CD4-positive, CD25-positive, alpha-beta regulatory T cell (primary cell): Measurements from ENCODE around the gene PPP2R1A. TPM values are rescaled to one million over a fixed set of nuclear protein-coding genes. Genes with fewer than 3 reads are reported as not detected.
"Not testable (repeated sequence)": the region's sequence is repeated elsewhere in the genome, so short reads cannot be mapped to it uniquely, and the experiment has no call there.

Experiments used
- ATAC-seq, 2 donors: fragments of 150-1000 bp; cut with Tn5 transposase; one replicate each; pipeline ENCODE4 v1.10.0; 2021; ENCODE audit warnings: low read depth in 2 of 2, moderate number of reproducible peaks in 2 of 2, moderate library complexity in 1 of 2
- DNase-seq, 3 donors: peaks; one replicate each; pipeline versions ENCODE4 v3.0.0 to v3.0.0-alpha.2; 2012 to 2022; ENCODE audit warnings: mixed read lengths in 1 of 3
- H3K27ac ChIP-seq: one replicate; pipeline ENCODE4 v1.7.0; 2013; ENCODE audit warnings: mild to moderate bottlenecking, low read length; ENCODE audit not compliant: insufficient read depth, poor library complexity, severe bottlenecking
- H3K27me3 ChIP-seq: one replicate; pipeline ENCODE4 v1.7.0; 2013; ENCODE audit warnings: low read length; ENCODE audit not compliant: control insufficient read depth, insufficient read depth
- H3K36me3 ChIP-seq: one replicate; pipeline ENCODE4 v1.7.0; 2013; ENCODE audit warnings: mild to moderate bottlenecking, low read length, moderate library complexity; ENCODE audit not compliant: control insufficient read depth, insufficient read depth
- H3K4me1 ChIP-seq: 2 replicates; pipeline ENCODE4 v1.7.0; 2013; ENCODE audit warnings: mild to moderate bottlenecking, low read length; ENCODE audit not compliant: insufficient read depth, control insufficient read depth, poor library complexity, severe bottlenecking
- H3K4me3 ChIP-seq: one replicate; pipeline ENCODE4 v1.7.0; 2013; ENCODE audit warnings: low read depth, mild to moderate bottlenecking, low read length, moderate library complexity
- H3K9me3 ChIP-seq, 2 experiments: 1 replicate in 1 of 2; 2 replicates in 1 of 2; pipeline ENCODE4 v1.7.0; 2013; ENCODE audit warnings: low read length in 2 of 2, mild to moderate bottlenecking in 1 of 2, moderate library complexity in 1 of 2; ENCODE audit not compliant: control insufficient read depth in 2 of 2
- H3K27ac Mint-ChIP-seq, 3 donors: one replicate each; pipeline ENCODE4 v1.8.0; 2020 to 2022; ENCODE audit warnings: mild to moderate bottlenecking in 3 of 3, mixed read lengths in 3 of 3, moderate library complexity in 2 of 3
- H3K27me3 Mint-ChIP-seq: one replicate; pipeline ENCODE4 v1.8.0; 2022; ENCODE audit warnings: mild to moderate bottlenecking, mixed read lengths
- H3K36me3 Mint-ChIP-seq: one replicate; pipeline ENCODE4 v1.8.0; 2020; ENCODE audit warnings: mixed read lengths
- H3K4me1 Mint-ChIP-seq, 4 donors: one replicate each; pipeline ENCODE4 v1.8.0; 2020 to 2022; ENCODE audit warnings: mixed read lengths in 4 of 4, mild to moderate bottlenecking in 1 of 4
- H3K4me3 Mint-ChIP-seq, 4 donors: one replicate each; pipeline ENCODE4 v1.8.0; 2020 to 2022; ENCODE audit warnings: mild to moderate bottlenecking in 4 of 4, mixed read lengths in 4 of 4, moderate library complexity in 3 of 4
- H3K9me3 Mint-ChIP-seq, 7 donors: one replicate each; pipeline ENCODE4 v1.8.0; 2020 to 2022; ENCODE audit warnings: mixed read lengths in 7 of 7, mild to moderate bottlenecking in 3 of 7, moderate library complexity in 2 of 7
- polyA plus RNA-seq, 4 donors: library from polyadenylated mRNA; unstranded; fragments of 300-500 nt; fragmentation: Illumina TruSeq; gene quantifications; one replicate each; pipeline ENCODE4 v1.2.3, GENCODE V29; 2021
- total RNA-seq: library from RNA; stranded (reverse); gene quantifications from one replicate; pipeline ENCODE4 v1.2.3, GENCODE V29; 2022

Gene PPP2R1A
- total and polyA plus RNA-seq, 5 donors from 2014 or later: 170 to 212 (median 180) TPM

- no peak overlapping the region for H3K4me3 ChIP-seq
- H3K36me3 ChIP-seq: peaks cover 24% of the 10 kb centered on the region
- no peaks in the 10 kb centered on the region for H3K27me3 ChIP-seq
- ATAC-seq (no peak), DNase-seq (no peak)
- H3K4me1 ChIP-seq: no peaks in the 10 kb centered on the region
- H3K27ac Mint-ChIP-seq: peak overlapping the region in 2 of 3 donors; percentile 40 to 72
- H3K4me1 Mint-ChIP-seq: peaks cover 0 to 7% (median 1%) of the 10 kb centered on the region in 4 donors
- no peaks in the 10 kb centered on the region for H3K9me3 Mint-ChIP-seq
- H3K9me3 ChIP-seq: no peaks in the 10 kb centered on the region
- no peak overlapping the region for H3K27ac ChIP-seq
- H3K4me3 Mint-ChIP-seq: no peak overlapping the region
- no peaks in the 10 kb centered on the region for H3K27me3 Mint-ChIP-seq
- peaks cover 16% of the 10 kb centered on the region for H3K36me3 Mint-ChIP-seq
Measured at GRCh38 chr19:52231154-52231910, 41.5 kb downstream of the PPP2R1A start.

- H3K4me1 Mint-ChIP-seq: peaks cover 0 to 7% (median 0%) of the 10 kb centered on the region in 4 donors
- H3K27ac ChIP-seq: no peak overlapping the region
- DNase-seq (no peak), ATAC-seq (no peak)
- no peak overlapping the region for H3K4me3 ChIP-seq
- no peak overlapping the region for H3K27ac Mint-ChIP-seq
- no peaks in the 10 kb centered on the region for H3K9me3 Mint-ChIP-seq
- H3K36me3 ChIP-seq: no peaks in the 10 kb centered on the region
- no peaks in the 10 kb centered on the region for H3K36me3 Mint-ChIP-seq
- no peak overlapping the region for H3K4me3 Mint-ChIP-seq
- no peaks in the 10 kb centered on the region for H3K9me3 ChIP-seq
- H3K27me3 Mint-ChIP-seq: no peaks in the 10 kb centered on the region
- no peaks in the 10 kb centered on the region for H3K4me1 ChIP-seq
- H3K27me3 ChIP-seq: no peaks in the 10 kb centered on the region
Measured at GRCh38 chr19:52234406-52234805, 44.6 kb downstream of the PPP2R1A start.

GRCh38 chr19:52237197-52237596 lies 47.3 kb downstream of the PPP2R1A start:
- Mint-ChIP-seq H3K9me3 (no peaks in the 10 kb centered on the region), H3K27ac (no peak overlapping the region), H3K4me3 (no peak overlapping the region), H3K4me1 (peaks cover 0 to 7% (median 0%) of the 10 kb centered on the region in 4 donors), H3K27me3 (no peaks in the 10 kb centered on the region), H3K36me3 (no peaks in the 10 kb centered on the region)
- no peaks in the 10 kb centered on the region for H3K36me3 ChIP-seq
- ATAC-seq (no peak), DNase-seq (no peak)
- H3K27ac ChIP-seq: no peak overlapping the region
- H3K27me3 ChIP-seq: no peaks in the 10 kb centered on the region
- no peaks in the 10 kb centered on the region for H3K9me3 ChIP-seq
- H3K4me1 ChIP-seq: no peaks in the 10 kb centered on the region
- no peak overlapping the region for H3K4me3 ChIP-seq

GRCh38 chr19:52237771-52238400 lies 48.0 kb downstream of the PPP2R1A start:
- Mint-ChIP-seq H3K9me3 (no peaks in the 10 kb centered on the region), H3K4me3 (no peak overlapping the region), H3K27me3 (no peaks in the 10 kb centered on the region), H3K27ac (no peak overlapping the region), H3K36me3 (no peaks in the 10 kb centered on the region), H3K4me1 (peaks cover 0 to 7% (median 0%) of the 10 kb centered on the region in 4 donors)
- ATAC-seq: peak; percentile 65 to 66
- Histone ChIP-seq H3K4me1 (no peaks in the 10 kb centered on the region), H3K27me3 (no peaks in the 10 kb centered on the region), H3K9me3 (no peaks in the 10 kb centered on the region), H3K27ac (no peak overlapping the region), H3K36me3 (no peaks in the 10 kb centered on the region), H3K4me3 (no peak overlapping the region)
- peak; percentile 36 to 70 (median 43) for DNase-seq

GRCh38 chr19:52244021-52244420 lies 54.2 kb downstream of the PPP2R1A start:
- Histone ChIP-seq H3K4me1 (no peaks in the 10 kb centered on the region), H3K27me3 (no peaks in the 10 kb centered on the region), H3K36me3 (no peaks in the 10 kb centered on the region), H3K9me3 (no peaks in the 10 kb centered on the region), H3K4me3 (no peak overlapping the region), H3K27ac (no peak overlapping the region)
- DNase-seq (no peak), ATAC-seq (no peak)
- Mint-ChIP-seq H3K4me1 (no peaks in the 10 kb centered on the region), H3K27me3 (no peaks in the 10 kb centered on the region), H3K9me3 (no peaks in the 10 kb centered on the region), H3K36me3 (no peaks in the 10 kb centered on the region), H3K27ac (no peak overlapping the region), H3K4me3 (no peak overlapping the region)

GRCh38 chr19:52248241-52248640 lies 58.4 kb downstream of the PPP2R1A start:
- Mint-ChIP-seq H3K9me3 (peaks cover 0 to 4% (median 0%) of the 10 kb centered on the region in 7 donors), H3K27me3 (no peaks in the 10 kb centered on the region), H3K4me1 (no peaks in the 10 kb centered on the region), H3K36me3 (no peaks in the 10 kb centered on the region), H3K4me3 (no peak overlapping the region), H3K27ac (no peak overlapping the region)
- DNase-seq: peak; percentile 32 to 49 (median 44)
- Histone ChIP-seq H3K9me3 (no peaks in the 10 kb centered on the region), H3K36me3 (no peaks in the 10 kb centered on the region), H3K4me1 (no peaks in the 10 kb centered on the region), H3K27ac (no peak overlapping the region), H3K4me3 (no peak overlapping the region), H3K27me3 (no peaks in the 10 kb centered on the region)
- peak in 1 of 2 donors; percentile 53 for ATAC-seq

- DNase-seq (no peak), ATAC-seq (no peak)
- Histone ChIP-seq H3K27me3 (peaks cover 3% of the 10 kb centered on the region), H3K9me3 (peaks cover 0 to 4% of the 10 kb centered on the region in 2 experiments), H3K4me1 (no peaks in the 10 kb centered on the region), H3K4me3 (no peak overlapping the region), H3K36me3 (no peaks in the 10 kb centered on the region), H3K27ac (no peak overlapping the region)
- Mint-ChIP-seq H3K27ac (no peak overlapping the region), H3K4me3 (no peak overlapping the region), H3K4me1 (no peaks in the 10 kb centered on the region), H3K27me3 (no peaks in the 10 kb centered on the region), H3K9me3 (peaks cover 0 to 8% (median 5%) of the 10 kb centered on the region in 7 donors), H3K36me3 (peaks cover 4% of the 10 kb centered on the region)
Measured at GRCh38 chr19:52258426-52258825, 68.6 kb downstream of the PPP2R1A start.

- H3K4me3 ChIP-seq, H3K9me3 ChIP-seq, H3K27ac ChIP-seq, H3K9me3 Mint-ChIP-seq, H3K27me3 Mint-ChIP-seq, H3K4me1 ChIP-seq, H3K4me3 Mint-ChIP-seq, H3K27ac Mint-ChIP-seq, H3K27me3 ChIP-seq, ATAC-seq, H3K36me3 ChIP-seq, DNase-seq, H3K36me3 Mint-ChIP-seq: not testable (repeated sequence)
- H3K4me1 Mint-ChIP-seq: peaks cover 6 to 14% (median 10%) of the 10 kb centered on the region in 4 donors
Measured at GRCh38 chr19:52265556-52265955, 75.7 kb downstream of the PPP2R1A start.
